Measurements from ENCODE around the gene DHX34. TPM values are rescaled to one million over a fixed set of nuclear protein-coding genes. Genes with fewer than 3 reads are reported as not detected.

DHX34 gene
- total RNA-seq, 1 donor from 2014 or later = 5.2 TPM

DNA sequence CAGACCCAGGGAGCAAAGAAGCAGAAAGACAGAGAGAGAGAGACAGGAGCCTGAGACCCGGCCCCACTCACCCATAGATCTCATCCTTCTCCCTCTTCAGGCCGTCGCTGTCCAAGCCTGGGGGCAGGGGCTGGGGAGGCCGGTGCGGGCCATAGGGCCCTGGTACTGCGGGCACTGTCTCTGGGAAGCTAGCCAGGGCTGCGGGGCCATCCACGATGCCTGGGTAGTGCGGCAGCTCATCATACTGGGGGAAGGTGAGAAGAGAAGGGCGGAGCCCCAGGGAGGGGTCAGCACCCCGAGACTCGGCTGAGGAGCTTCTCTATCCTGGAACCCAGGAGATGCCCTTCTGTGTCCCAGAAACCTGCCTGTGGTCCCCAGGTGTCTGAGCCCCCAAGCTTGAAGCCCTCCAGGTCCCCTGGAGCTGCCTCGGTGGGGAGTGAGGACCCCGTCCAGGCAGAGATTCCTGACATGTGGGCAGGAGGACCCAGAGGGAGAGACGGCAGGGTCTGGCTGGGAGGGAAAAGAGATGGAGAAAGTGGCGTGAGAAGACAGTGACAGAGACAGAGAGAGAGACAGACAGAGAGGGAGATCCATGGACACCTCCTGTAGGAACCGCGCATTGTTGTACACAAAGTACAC is 68.1 kb downstream of the DHX34 start:
- DNase-seq (ENCODE audit: low read depth in 2 of 2) = no peak

DNA sequence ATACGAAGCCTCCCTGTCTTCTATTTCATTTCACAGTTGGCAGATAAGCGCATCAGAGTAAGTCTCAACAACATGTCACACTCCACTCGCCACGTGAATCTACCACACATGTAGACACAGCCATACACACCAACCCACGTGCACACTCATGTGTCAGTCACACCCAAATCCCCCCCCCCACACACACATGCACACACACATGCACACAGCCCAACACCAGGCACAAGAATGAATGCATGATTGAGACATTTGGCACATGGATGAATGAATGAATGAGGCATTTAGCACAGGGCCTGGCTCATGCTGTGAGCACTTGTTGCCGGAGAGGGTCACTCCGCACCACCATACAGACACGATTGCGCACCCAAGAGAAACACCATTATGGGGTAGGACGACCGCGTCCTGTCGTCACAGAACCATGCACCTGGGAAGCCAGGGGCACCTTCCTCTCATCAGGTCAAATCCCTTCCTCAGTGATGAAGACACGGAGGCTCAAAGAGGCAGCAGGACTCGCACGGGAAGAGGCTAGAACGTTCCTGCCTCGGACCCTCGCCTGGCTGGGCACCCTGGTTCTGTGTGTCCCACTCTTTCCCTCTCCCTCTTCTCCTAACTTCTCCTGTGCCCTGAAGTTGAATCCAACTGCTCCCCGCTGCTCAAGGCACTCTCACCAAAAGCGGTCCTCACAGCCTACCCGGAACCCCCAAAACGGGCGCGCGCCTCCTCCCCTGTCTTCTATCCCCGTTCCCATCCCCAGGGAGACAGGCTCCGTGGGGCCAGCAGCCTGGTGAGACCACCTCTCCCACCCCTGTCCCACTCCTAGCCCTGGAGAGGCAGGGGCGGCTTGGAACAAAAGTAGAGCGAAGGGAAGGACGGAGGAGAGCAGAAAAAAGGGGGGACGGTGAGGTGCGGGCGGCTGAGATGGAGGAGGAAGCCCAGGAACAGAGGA is 68.9 kb downstream of the DHX34 start:
- no peak for DNase-seq (ENCODE audit: low read depth in 2 of 2)

DNA sequence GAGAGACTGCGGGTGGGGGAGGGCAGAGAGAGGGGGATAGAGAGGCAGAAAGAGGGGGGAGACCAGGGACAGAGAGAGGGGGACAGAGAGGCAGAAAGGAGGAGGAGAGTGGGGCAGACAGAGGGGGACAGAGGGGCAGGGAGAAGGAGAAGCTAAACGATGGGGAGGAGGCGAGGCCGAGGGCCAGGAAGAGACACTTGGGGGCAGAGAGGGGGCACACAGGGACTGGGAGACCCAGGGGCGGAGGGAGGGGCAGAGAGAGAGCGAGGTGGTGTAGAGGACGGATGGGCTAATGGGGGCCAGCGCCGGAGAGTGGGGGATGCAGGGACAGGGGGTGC is 69.5 kb downstream of the DHX34 start:
- no peak for DNase-seq (ENCODE audit: low read depth in 2 of 2)

DNA sequence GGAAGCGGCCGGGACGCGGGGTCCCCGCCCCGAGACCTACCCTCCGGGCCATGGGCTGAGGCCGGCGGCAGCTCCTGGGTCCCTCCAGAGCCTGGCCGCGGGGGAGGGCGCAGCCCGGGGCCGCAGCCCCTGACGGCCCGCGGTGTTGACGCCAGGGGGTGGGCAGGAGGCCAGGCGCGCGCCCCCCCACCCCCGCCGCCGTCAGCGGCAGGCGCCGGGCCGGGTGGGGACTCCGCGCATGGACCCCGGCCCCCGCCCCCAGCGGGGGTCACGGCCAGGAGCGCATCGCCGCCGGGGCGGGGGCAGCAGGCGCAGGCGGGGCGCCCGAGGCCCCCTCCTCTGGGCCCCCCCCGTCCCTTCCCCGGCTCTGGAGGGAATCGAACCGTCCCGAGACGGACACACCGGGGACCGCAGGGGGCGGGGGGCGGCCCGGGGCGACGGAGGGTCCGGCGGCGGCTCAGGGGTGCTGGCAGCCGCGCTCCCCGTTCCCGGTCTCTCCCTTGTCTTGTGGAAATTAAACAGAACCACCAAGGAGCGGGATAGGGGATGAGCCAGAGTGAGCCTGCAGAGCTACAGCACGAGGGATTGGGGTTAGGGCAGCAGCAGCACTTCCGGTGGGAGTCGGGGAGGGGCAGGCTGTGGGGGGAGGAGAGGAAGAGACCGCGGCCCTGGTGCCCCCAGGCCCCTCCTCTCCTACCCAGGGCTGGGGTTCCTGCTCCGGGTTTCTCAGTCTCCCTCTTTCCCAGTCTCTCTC is 70.1 kb downstream of the DHX34 start, which contains the start of gene MEIS3:
MEIS3 (minus strand) TSS at position 498 of the 754 bp plus-strand sequence; CDS start at position 52, 446 bp downstream.
- no peak for DNase-seq (ENCODE audit: low read depth in 2 of 2)

DNA sequence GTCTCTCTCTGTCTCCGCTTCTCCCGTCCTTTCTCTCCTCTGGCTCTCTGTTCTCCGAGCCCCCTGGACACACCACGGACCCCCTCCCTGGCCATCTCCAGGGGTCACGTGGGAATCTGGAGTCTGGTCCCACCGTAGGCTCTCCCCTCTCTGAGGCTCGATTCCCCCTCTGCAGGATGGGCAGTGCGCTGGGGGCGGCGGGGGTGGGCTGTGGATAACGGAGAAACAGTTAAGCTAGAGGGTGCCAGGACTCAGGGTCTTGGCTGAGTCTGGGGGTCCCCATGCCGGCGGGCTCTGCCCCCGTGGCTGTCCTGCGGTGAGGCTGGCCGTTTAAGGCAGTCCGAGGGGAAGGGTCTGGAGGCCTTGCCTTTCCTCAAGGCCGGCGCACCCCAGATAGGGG is 70.7 kb downstream of the DHX34 start:
- DNase-seq (ENCODE audit: low read depth in 2 of 2) = no peak

DNA sequence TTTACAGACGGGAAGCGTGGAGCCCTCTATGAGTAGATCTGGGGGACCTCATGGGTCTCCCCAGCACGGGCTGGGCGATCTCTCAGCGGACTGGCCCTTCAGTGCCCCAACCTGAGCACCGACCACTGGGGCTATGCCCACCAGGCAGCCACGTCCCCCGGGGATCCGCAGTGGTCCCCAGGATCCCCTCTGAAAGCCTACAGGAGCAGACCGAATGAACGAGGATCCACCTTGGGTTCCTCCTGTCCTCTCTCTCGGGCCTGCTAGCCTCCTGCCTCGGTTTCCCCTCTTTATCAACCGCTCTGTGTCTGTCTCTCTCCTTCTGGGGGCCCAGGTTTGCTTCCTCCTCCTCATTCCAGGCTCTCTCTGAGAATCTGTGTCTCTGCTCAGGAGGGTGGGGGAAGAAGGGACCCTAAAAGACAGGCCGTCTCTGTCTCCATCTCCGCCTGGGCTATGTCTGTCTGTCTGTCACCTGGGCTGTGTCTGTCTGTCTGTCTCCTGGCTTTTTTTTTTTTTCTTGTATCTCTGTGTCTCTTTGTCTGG is 72.2 kb downstream of the DHX34 start:
- no peak for DNase-seq (ENCODE audit: low read depth in 2 of 2)

DNA sequence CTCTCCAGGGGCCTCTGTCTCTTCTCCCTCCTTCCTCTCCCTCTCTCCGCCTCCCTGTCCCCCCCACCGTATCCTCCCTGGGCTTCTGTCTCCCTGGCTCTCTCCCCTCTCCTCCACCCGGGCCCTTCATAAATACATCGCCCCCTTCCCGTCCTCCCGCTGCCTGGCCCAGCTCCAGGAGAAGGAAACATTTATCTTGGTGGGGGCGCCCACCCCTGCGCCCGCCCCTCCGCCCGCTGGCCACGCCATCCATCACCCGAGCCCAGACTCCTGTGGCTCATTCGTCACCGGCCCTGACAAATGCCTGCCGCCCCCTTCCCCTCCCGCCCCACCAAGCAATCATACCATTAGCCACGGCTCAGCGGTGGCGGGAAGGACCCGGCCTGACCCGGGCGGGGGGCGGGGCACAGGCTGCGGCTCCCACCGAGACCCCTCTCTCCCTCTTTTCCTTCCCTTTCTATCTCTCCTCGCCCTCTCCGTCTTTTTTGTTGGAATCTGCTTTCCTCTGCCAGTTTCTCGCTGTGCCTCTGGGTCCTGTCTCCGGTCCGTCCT is 72.8 kb downstream of the DHX34 start:
- DNase-seq (ENCODE audit: low read depth in 2 of 2) = no peak

DNA sequence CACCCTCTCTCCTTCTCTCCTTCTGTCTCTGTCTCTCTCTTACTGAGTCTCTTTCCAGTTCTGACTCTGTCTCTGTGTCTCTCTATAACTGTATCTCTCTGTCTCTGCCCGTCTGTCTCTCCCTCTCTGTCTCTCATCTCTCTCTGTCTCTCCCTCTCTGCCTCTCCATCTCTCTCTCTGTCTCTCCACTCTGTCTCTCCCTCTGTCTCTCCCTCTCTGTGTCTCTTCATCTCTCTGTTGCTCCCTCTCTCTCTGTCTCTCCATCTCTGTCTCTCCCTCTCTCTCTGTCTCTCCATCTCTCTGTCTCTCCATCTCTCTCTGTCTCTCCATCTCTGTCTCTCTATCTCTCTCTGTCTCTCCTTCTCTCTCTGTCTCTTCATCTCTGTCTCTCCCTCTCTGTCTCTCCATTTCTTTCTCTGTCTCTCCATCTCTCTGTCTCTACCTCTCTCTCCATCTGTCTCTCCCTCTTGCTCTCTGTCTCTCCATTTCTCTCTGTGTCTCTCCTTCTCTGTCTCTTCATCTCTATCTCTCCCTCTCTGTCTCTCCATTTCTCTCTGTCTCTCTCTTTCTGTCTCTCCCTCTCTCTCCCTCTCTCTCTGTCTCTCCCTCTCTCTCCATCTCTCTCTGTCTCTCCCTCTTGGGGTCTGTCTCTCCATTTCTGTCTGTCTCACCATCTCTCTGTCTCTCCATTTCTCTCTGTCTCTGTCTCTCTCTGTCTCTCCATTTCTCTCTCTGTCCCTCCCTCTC is 73.5 kb downstream of the DHX34 start:
- no peak for DNase-seq (ENCODE audit: low read depth in 2 of 2)

DNA sequence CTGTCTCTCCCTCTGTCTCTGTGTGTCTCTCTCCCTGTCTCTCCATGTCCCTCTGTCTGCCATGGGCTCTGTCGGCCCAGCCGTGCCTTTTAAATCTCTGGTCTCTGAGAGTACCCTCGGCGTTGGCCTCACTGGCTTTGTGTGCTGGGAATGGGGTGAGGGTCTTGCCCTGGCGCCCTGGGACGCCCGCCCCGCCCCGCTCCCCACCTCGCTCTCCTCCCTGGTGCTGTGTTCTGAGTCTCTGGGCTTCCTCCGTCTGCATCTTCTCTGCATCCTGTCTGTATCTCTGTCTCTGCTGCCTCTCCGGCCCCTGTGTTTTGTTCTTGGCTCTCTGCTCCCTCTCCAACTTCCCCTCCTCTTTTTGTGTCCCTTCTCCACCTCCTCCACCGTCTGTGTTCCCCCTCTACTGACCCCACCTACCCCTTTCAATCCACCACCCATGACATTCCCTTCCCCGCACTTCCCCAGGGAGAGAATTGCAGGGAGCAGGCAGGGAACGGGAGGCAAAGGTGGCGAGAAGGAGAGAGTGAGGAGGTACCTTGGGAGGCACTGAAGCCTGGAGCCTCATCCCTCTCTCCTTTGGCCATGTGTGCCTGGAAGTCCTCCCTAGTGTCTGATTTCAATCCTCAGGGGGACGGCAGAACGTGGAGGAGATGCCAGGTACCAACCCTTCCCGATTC is 74.2 kb downstream of the DHX34 start:
- DNase-seq (ENCODE audit: low read depth in 2 of 2) = no peak

DNA sequence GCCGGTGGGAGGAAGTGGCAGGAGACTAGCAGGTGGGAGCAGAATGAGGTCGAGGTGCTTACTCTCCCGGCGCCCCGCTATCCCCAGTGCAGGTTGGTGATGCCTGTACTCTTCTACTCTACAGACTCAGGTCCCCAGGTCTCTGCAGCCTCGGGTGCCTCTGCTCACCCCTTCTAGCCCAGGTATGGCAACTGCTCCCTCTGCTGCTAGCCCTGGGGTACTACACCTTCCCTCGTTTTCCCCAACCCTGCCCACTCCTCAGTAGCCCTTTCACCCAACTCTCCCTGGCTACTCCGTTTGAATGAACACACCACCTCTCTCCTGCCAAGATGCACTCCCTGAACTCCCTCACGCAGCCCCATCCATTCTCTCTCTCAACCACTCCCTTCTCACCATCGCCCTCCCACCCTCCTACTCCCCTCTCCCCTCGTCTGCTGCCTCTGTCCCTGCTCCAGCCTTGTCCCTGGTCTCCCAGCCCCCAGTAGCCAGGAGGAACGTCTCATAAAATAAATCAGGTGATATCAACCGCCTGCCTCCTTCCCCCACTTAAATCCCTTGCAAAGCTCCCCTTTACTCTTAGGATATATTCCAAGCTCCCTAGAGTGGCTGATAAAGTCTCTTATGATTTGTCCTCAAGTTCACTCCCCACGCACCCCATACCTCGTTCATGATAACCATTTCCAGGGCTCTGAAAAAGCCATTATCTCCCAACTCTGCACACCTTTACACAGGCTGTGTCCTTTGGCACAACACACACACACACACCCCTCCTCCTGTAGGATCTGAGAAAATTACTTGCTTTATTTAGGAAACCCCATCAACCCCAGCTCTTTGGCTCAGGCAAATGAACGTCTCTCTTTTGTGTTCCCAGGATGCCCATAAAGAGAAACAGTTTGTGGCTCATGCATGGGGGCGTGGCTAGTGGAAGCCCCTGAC is 78.4 kb downstream of the DHX34 start:
- peak; percentile 38 to 63 for DNase-seq (ENCODE audit: low read depth in 2 of 2)

DNA sequence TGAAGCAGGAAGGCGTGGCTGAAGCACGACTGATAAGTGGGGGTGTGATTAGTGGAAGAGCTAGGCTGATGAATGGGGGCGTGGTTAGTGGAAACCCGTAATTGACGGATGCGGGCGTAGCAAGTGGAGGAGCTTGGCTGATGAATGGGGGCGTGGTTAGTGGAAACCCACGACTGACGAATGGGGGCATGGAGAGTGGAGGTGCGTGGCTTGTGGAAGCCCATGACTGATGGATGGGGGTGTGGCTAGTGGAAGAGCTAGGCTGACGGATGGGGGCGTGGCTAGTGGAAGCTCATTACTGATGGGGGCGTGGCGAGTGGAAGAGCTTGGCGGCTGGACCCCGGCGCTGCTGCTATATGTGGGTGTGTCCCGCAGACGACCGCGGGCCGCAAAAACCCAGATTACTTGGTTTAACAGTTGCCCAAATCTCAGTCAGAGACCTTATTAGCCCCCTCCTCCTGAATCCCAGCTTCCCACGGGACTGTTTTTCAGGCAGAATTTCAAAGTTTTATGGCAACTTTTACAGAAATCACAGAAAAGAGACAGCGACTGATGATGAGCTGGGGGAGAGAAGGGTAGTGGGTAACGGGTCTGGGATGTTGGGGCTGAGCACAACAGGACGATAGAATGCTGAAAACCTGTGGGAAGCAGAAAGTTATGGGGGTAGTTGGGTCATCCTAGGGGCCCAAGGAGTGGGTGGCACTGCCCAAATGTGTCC is 79.2 kb downstream of the DHX34 start:
- DNase-seq (ENCODE audit: low read depth in 2 of 2) = peak; percentile 94 to 99

DNA sequence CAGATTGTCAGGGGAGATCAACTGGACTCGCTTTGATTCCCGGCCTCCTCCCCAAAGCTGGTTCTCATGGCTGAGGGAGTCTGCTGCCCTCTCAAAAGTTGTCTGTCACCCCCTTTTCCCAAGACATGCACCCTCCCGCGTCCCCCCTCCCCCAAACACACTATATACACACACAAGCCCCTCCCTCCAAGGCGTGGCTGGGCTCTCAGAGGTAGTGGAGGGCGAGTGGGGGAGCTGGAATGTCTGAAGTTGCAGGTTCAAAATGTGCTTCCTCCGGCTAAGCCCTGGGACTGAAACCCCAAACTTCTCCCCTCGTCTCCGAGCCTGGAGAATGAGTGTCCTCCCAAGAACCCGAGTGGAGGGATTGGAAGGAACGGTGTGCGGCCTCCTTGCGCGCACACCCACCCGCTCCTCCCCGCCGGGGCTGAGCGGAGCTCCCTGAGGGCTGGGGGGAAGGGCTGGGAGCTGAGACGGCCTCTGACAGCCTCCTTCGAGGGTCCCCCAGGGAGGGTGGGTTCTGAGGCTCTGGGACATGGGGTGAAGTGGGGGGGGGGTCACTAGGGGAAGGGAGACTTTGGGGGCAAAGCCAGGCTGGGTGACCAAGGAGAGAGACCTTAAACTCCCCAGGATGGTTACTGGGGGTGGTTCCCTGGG is 80.2 kb downstream of the DHX34 start:
- DNase-seq (ENCODE audit: low read depth in 2 of 2) = no peak

DNA sequence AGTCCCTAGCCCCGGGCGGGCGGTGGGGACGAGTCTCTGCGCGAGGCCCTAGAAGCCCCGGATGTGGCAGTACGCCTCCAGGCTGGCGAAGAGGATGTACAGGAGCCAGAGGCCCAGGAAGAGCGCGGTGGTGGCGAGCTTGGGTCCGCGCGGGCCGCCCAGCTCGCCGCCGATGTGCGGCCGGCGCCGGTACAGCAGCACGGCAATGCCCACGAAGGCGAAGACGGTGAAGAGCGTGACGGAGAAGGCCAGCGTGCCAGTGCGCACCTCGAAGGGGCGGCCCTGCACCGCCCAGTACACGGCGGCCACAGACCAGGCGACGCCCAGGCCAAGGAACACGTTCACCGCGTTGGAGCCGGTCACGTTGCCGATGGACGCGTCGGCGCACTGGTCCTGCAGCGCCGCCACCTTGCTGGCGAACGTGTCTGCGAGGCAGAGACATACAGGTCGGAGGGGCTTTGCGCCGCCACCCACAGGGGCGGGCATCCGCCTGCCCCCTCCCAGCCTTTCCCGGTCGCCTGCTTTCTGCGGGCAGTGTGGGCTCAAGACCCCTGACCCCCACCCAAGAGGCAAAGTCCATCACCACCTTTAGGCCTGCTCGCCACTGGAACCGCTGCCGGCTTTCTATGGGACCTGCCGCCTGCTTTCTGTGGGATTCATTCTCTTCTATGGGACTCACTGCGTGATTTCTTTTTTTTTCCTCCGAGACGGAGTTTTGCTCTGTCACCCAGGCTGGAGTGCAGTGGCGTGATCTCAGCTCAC is 81.1 kb downstream of the DHX34 start:
- DNase-seq (ENCODE audit: low read depth in 2 of 2) = peak; percentile 43 to 45

DNA sequence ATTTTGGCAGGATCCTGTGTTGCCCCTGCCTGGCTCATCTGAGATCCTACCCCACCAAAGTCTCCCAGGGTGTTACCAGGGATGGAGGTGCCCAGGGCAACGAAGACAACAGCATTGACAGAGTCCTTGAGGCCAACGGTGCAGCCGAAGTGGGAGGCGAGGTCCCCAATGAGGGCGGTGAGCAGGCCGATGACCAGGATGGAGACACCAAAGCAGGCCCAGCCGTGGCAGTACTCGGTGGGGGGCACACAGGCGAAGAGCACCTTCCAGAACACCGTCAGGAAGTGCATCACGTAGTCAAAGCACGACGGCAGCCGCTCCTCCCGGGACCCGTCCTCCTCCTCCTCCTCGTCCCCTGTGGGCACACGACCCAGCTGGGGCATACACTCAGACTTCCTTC is 83.0 kb downstream of the DHX34 start:
- DNase-seq (ENCODE audit: low read depth in 2 of 2) = no peak

Measured in lung microvascular endothelial cell (primary cell).